SH-SY5Y (cell line): Measurements from ENCODE around the gene KCNAB1.

ENCODE experiments used
- GATA2 ChIP-seq: IDR thresholded peaks from 2 replicates; pipeline ENCODE4 v1.6.1; 2011; ENCODE audit warnings: mild to moderate bottlenecking, low read depth, low read length
- GATA3 ChIP-seq: IDR thresholded peaks from 2 replicates; pipeline ENCODE4 v1.6.1; 2011; ENCODE audit warnings: low read depth, mild to moderate bottlenecking, low read length, moderate library complexity

- TF ChIP-seq GATA2 (no peak), GATA3 (no peak)
Measured at GRCh38 chr3:156148946-156149381, 28.6 kb downstream of the KCNAB1 start.
